HG03039 (cell line): Measurements from ENCODE around the gene MEGF6.

Experiments used
- ATAC-seq: cut with Tn5 transposase; IDR thresholded peaks from one replicate; pipeline ENCODE4 v1.9.1; 2021; ENCODE audit warnings: mild to moderate bottlenecking, moderate library complexity; ENCODE audit not compliant: unreplicated experiment

The MEGF6 gene

GRCh38 chr1:3475839-3476573 is 135.3 kb downstream of the MEGF6 start:
- ATAC-seq = no peak

GRCh38 chr1:3474421-3474820 is 136.9 kb downstream of the MEGF6 start:
- ATAC-seq = no peak

- ATAC-seq = no peak
Measured at GRCh38 chr1:3474016-3474415, 137.3 kb downstream of the MEGF6 start.

- no peak for ATAC-seq
Measured at GRCh38 chr1:3473381-3473844, 137.9 kb downstream of the MEGF6 start.

GRCh38 chr1:3472906-3473305 is 138.4 kb downstream of the MEGF6 start:
- no peak for ATAC-seq

GRCh38 chr1:3472088-3472850 is 139.0 kb downstream of the MEGF6 start:
- ATAC-seq = no peak

- no peak for ATAC-seq
Measured at GRCh38 chr1:3471356-3472087, 139.8 kb downstream of the MEGF6 start.

- ATAC-seq = no peak
Measured at GRCh38 chr1:3470650-3471355, 140.5 kb downstream of the MEGF6 start.

GRCh38 chr1:3469849-3470649 is 141.3 kb downstream of the MEGF6 start:
- ATAC-seq = no peak

- ATAC-seq = no peak
Measured at GRCh38 chr1:3469104-3469848, 142.0 kb downstream of the MEGF6 start.

GRCh38 chr1:3468236-3469103 is 142.8 kb downstream of the MEGF6 start:
- no peak for ATAC-seq

GRCh38 chr1:3467096-3468036 is 143.9 kb downstream of the MEGF6 start:
- ATAC-seq = no peak

GRCh38 chr1:3466366-3467075 is 144.8 kb downstream of the MEGF6 start:
- no peak for ATAC-seq

GRCh38 chr1:3465935-3466321 is 145.4 kb downstream of the MEGF6 start:
- no peak for ATAC-seq

GRCh38 chr1:3465091-3465934 is 146.0 kb downstream of the MEGF6 start:
- ATAC-seq = no peak

- no peak for ATAC-seq
Measured at GRCh38 chr1:3464649-3465025, 146.7 kb downstream of the MEGF6 start.
